Measurements from ENCODE around the gene MET. TPM values are rescaled to one million over a fixed set of nuclear protein-coding genes. Genes with fewer than 3 reads are reported as not detected.

Gene MET
- total and polyA plus RNA-seq, 2 of the 8 experiments (the other 6 are each of a cell fraction or from before 2014, with no cell fraction given), result 3.5 to 12.9 TPM

- no peak overlapping the region for H3K4me2 ChIP-seq (ENCODE audit: insufficient read depth in 1 of 2, low read depth in 2 of 2, low read length in 2 of 2)
- no peak overlapping the region for H4K5ac ChIP-seq (ENCODE audit: insufficient read length, low read depth, low read length)
- H3K14ac ChIP-seq (ENCODE audit: insufficient read length), result no peak overlapping the region
- H3K4ac ChIP-seq (replicated peaks; ENCODE audit: insufficient read length, low read depth, low read length), result no peak overlapping the region
- H3K9me3 ChIP-seq (ENCODE audit: insufficient read depth in 2 of 2, low read depth in 1 of 2, low read length in 1 of 2), result no peaks in the 10 kb centered on the region
- no peak overlapping the region for H2AK5ac ChIP-seq (ENCODE audit: low read depth, low read length)
- WGBS, 2 experiments (ENCODE audit: extremely low coverage in 1 of 2, insufficient coverage in 1 of 2, insufficient read length in 1 of 2, insufficient replicate concordance in 2 of 2, low coverage in 1 of 2, low lambda C conversion rate in 2 of 2, missing lambda C conversion rate in 1 of 2), result 89% methylated on average over 2 of the region's 2 CpGs; no CpG with 5 or more reads in 1 of the 2 experiments
- no peaks in the 10 kb centered on the region for H3K79me1 ChIP-seq (ENCODE audit: low read depth, low read length)
- H3K36me3 ChIP-seq (ENCODE audit: control insufficient read depth in 2 of 4, insufficient read depth in 4 of 4, low read length in 3 of 4), result no peaks in the 10 kb centered on the region
- H2BK120ac ChIP-seq (replicated peaks; ENCODE audit: low read depth, low read length), result no peak overlapping the region
- no peak overlapping the region for H4K91ac ChIP-seq (replicated peaks; ENCODE audit: insufficient read length, low read length)
- no peak overlapping the region for H3K23ac ChIP-seq (ENCODE audit: insufficient read length)
- H2BK20ac ChIP-seq (ENCODE audit: low read length), result no peak overlapping the region
- CTCF ChIA-PET (ENCODE audit: partially characterized antibody), result interaction anchor here (0.5 to 3.7 kb wide), 7 partner anchors 11 to 662 kb away, joined by 3 to 11 read pairs (median 4); no protein-coding TSS in a partner anchor
- no peaks in the 10 kb centered on the region for H3K4me1 ChIP-seq (replicated peaks in 1 of 4; ENCODE audit: control insufficient read depth in 3 of 4, insufficient read depth in 4 of 4, low read length in 3 of 4)
- H3K27ac ChIP-seq (ENCODE audit: low read depth, low read length), result no peak overlapping the region
- no peak for DNase-seq (ENCODE audit: low read depth in 1 of 2, low spot score in 2 of 2)
- H3K79me2 ChIP-seq (ENCODE audit: control insufficient read depth in 1 of 2, insufficient read depth in 2 of 2, low read length in 2 of 2), result no peaks in the 10 kb centered on the region
- POLR2A ChIA-PET (ENCODE audit: partially characterized antibody), result interaction anchor here (0.6 kb wide), 1 partner anchor 347 kb away, joined by 3 read pairs; no protein-coding TSS in a partner anchor
- no peak overlapping the region for H4K8ac ChIP-seq (ENCODE audit: extremely low read depth, insufficient read depth, low read length)
- H2BK15ac ChIP-seq (ENCODE audit: low read length), result no peak overlapping the region
- no peak overlapping the region for H2AFZ ChIP-seq (ENCODE audit: low read length)
- no peak overlapping the region for H3K9ac ChIP-seq (replicated peaks in 1 of 4; ENCODE audit: extremely low read depth in 1 of 4, low read depth in 3 of 4, low read length in 3 of 4)
- FAIRE-seq, result peak; percentile 45
- no peak overlapping the region for H2BK12ac ChIP-seq (ENCODE audit: low read depth, low read length)
- no peak overlapping the region for H3K4me3 ChIP-seq (ENCODE audit: extremely low read depth in 1 of 4, insufficient read depth in 2 of 4, low read depth in 3 of 4, low read length in 4 of 4)
- no peaks in the 10 kb centered on the region for H4K20me1 ChIP-seq (replicated peaks in 1 of 2; ENCODE audit: control insufficient read depth in 1 of 2, insufficient read depth in 2 of 2, low read length in 2 of 2)
- no peak overlapping the region for H3K18ac ChIP-seq (ENCODE audit: extremely low read depth, low read length)
- no peaks in the 10 kb centered on the region for H3K23me2 ChIP-seq (ENCODE audit: low read depth, low read length)
- no peak overlapping the region for H2BK5ac ChIP-seq (ENCODE audit: low read depth, low read length)
- H3K27me3 ChIP-seq (replicated peaks in 1 of 4; ENCODE audit: control insufficient read depth in 3 of 4, extremely low read depth in 1 of 4, insufficient read depth in 3 of 4, low read length in 3 of 4), result peaks cover 3 to 19% (median 6%) of the 10 kb centered on the region in 4 experiments; a peak in 5 of 7 replicates
- no peak overlapping the region for H3K56ac ChIP-seq (replicated peaks; ENCODE audit: insufficient read length, low read depth, low read length)
- TF ChIP-seq SIN3A (conservative IDR thresholded peaks at IDR 0.05 in 1 of 2, IDR thresholded peaks at IDR 0.05 in 1 of 2; ENCODE audit: low read depth in 1 of 2, low read length in 2 of 2) (no peak), CTCF (IDR thresholded peaks at IDR 0.05; ENCODE audit: control extremely low read depth in 1 of 3, insufficient read depth in 1 of 3, low read depth in 1 of 3, low read length in 3 of 3) (no peak), CBX8 (IDR thresholded peaks at IDR 0.05; ENCODE audit: borderline replicate concordance, low read depth, low read length) (no peak), EZH2 (IDR thresholded peaks at IDR 0.05; ENCODE audit: low read depth, low read length, severe bottlenecking) (no peak), ASH2L (IDR thresholded peaks at IDR 0.05; ENCODE audit: low read length) (no peak), TEAD4 (IDR thresholded peaks at IDR 0.05; ENCODE audit: low read depth, low read length) (peak; percentile 22; the same call in 1 of the 2 replicates), NRF1 (IDR thresholded peaks at IDR 0.05; ENCODE audit: low read depth, low read length) (no peak), MAFK (IDR thresholded peaks at IDR 0.05; ENCODE audit: low read depth, low read length) (no peak), CBX5 (IDR thresholded peaks at IDR 0.05; ENCODE audit: low read depth, low read length) (no peak)
These were observed 101.1 kb downstream of the MET start for GRCh38 chr7:116772926-116773749.
